Keratinocyte (primary cell): ENCODE measurements around the gene DCAKD. TPM values are rescaled to one million over a fixed set of nuclear protein-coding genes. Genes with fewer than 3 reads are reported as not detected.

Experiments
- DNase-seq: peaks from one replicate; pipeline ENCODE4 v3.0.0-alpha.2; 2011; ENCODE audit warnings: low read depth, missing footprints, low spot score
- FAIRE-seq: peaks from 2 replicates; lab custom pipeline; 2011; peaks lifted over from hg19 to GRCh38; lab: Jason Lieb, UNC
- H2AFZ ChIP-seq: 2 replicates; pipeline ENCODE4 v1.6.0; 2012; ENCODE audit warnings: low read length, control low read depth, inconsistent platforms; ENCODE audit not compliant: control insufficient read depth
- H3K27ac ChIP-seq: 2 replicates; pipeline ENCODE4 v1.5.1; 2011; ENCODE audit warnings: low read length; ENCODE audit not compliant: control insufficient read depth, insufficient read depth
- H3K27me3 ChIP-seq: 3 replicates; pipeline ENCODE4 v1.6.0; 2011; ENCODE audit warnings: low read length; ENCODE audit not compliant: control insufficient read depth, insufficient read depth; ENCODE audit errors: extremely low read depth
- H3K36me3 ChIP-seq, 2 experiments: 2 replicates in 1 of 2; 3 replicates in 1 of 2; pipeline ENCODE4 v1.5.1; 2011; ENCODE audit warnings: low read length in 2 of 2, mild to moderate bottlenecking in 1 of 2; ENCODE audit not compliant: control insufficient read depth in 2 of 2, insufficient read depth in 2 of 2; ENCODE audit errors: extremely low read depth in 1 of 2
- H3K4me1 ChIP-seq: 3 replicates; pipeline ENCODE4 v1.5.1; 2011; ENCODE audit warnings: low read length; ENCODE audit not compliant: control insufficient read depth, insufficient read depth; ENCODE audit errors: extremely low read depth
- H3K4me2 ChIP-seq: 3 replicates; pipeline ENCODE4 v1.6.0; 2011; ENCODE audit warnings: low read depth, low read length; ENCODE audit not compliant: control insufficient read depth, insufficient read depth; ENCODE audit errors: extremely low read depth
- H3K4me3 ChIP-seq, 3 experiments: fragments of 200-600 bp in 1 of 3; sonication (generic) in 1 of 3; 2 replicates in 2 of 3; 3 replicates in 1 of 3; pipeline ENCODE4 v1.5.1; 2011 to 2016; ENCODE audit warnings: low read length in 3 of 3, mild to moderate bottlenecking in 3 of 3, control low read depth in 2 of 3, inconsistent platforms in 1 of 3, low read depth in 1 of 3, mixed read lengths in 1 of 3, mixed run types in 1 of 3, moderate library complexity in 1 of 3; ENCODE audit not compliant: control insufficient read depth in 2 of 3, insufficient read depth in 2 of 3; ENCODE audit errors: extremely low read depth in 1 of 3
- H3K79me2 ChIP-seq: 2 replicates; pipeline ENCODE4 v1.6.0; 2012; ENCODE audit warnings: low read length; ENCODE audit not compliant: control insufficient read depth, insufficient read depth
- H3K9ac ChIP-seq: 3 replicates; pipeline ENCODE4 v1.6.0; 2011; ENCODE audit warnings: low read length; ENCODE audit not compliant: control insufficient read depth, insufficient read depth; ENCODE audit errors: extremely low read depth
- H3K9me1 ChIP-seq: 3 replicates; pipeline ENCODE4 v1.6.0; 2011; ENCODE audit warnings: low read length; ENCODE audit not compliant: control insufficient read depth, insufficient read depth; ENCODE audit errors: extremely low read depth
- H3K9me3 ChIP-seq: 2 replicates; pipeline ENCODE4 v1.5.1; 2012; ENCODE audit warnings: low read depth, low read length; ENCODE audit not compliant: control insufficient read depth
- H4K20me1 ChIP-seq: 3 replicates; pipeline ENCODE4 v1.6.0; 2011; ENCODE audit warnings: low read length; ENCODE audit not compliant: control insufficient read depth, insufficient read depth; ENCODE audit errors: extremely low read depth
- EZH2 ChIP-seq: IDR thresholded peaks from one replicate; pipeline ENCODE4 v1.6.1; 2012; ENCODE audit warnings: inconsistent platforms, mild to moderate bottlenecking, low read length, moderate library complexity
- dilution Hi-C: fragments of 300-500 bp; cut with MboI; formaldehyde crosslinking; loops from one replicate; pipeline ENCODE4 v1.7.0; 2020; ENCODE audit warnings: low sequenced_read_pairs; ENCODE audit not compliant: extremely low pct_ligation_motif_present
- polyA plus RNA-seq, 5 experiments: library from polyadenylated mRNA; depleted of rRNA in 3 of 5; stranded (reverse) in 3 of 5; stranded (forward) in 1 of 5; unstranded in 1 of 5; fragments of >200 nt; gene quantifications; 1 replicate in 1 of 5; 2 replicates in 3 of 5; 3 replicates in 1 of 5; pipeline versions ENCODE4 v1.2.1 to v1.2.3, GENCODE V29; 2011 to 2012; ENCODE audit warnings: missing spikeins in 2 of 5, low read depth in 1 of 5, low replicate concordance in 1 of 5
- TF ChIP-seq, protein P1 (sequence below), 3 experiments: IDR thresholded peaks in 1 of 3; conservative IDR thresholded peaks in 1 of 3; optimal IDR thresholded peaks in 1 of 3; 2 replicates in 2 of 3; 3 replicates in 1 of 3; pipeline versions ENCODE3 to v1.5.1; 2011; ENCODE audit warnings: low read length in 3 of 3, mild to moderate bottlenecking in 3 of 3, moderate library complexity in 2 of 3, control low read depth in 1 of 3, inconsistent platforms in 1 of 3; ENCODE audit not compliant: insufficient read depth in 2 of 3; ENCODE audit errors: extremely low read depth in 1 of 3

DCAKD gene
- polyA plus RNA-seq, 1 donor (not counting 4 experiments of a cell fraction or from before 2014, with no cell fraction given): 18.7 TPM

DNA sequence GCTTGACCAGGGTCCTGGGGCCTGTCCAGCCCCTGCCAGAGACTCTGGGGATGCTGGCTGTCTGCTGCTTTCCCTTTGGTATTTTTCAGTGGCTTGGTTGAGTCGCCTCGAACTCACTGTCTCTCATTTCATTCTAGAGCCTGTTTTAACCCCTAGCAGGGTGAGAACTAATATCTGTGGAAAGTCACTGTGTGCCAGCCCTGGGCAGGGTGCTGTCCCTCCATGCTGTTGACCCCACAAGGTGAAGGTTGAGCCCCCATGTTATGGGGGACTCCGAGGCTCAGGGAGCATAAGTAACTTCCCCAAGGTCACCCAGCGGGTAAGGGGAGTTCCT is 33.0 kb downstream of the DCAKD start:
- FAIRE-seq (no peak), DNase-seq (no peak)
- peak overlapping the region; percentile 45 for H3K9ac ChIP-seq
- H3K4me1 ChIP-seq: peaks cover 21% of the 10 kb centered on the region
- no peaks in the 10 kb centered on the region for H3K9me3 ChIP-seq
- no peaks in the 10 kb centered on the region for H4K20me1 ChIP-seq
- H3K4me2 ChIP-seq: peak overlapping the region; percentile 72
- H3K27ac ChIP-seq: no peak overlapping the region
- TF ChIP-seq, protein P1, sequence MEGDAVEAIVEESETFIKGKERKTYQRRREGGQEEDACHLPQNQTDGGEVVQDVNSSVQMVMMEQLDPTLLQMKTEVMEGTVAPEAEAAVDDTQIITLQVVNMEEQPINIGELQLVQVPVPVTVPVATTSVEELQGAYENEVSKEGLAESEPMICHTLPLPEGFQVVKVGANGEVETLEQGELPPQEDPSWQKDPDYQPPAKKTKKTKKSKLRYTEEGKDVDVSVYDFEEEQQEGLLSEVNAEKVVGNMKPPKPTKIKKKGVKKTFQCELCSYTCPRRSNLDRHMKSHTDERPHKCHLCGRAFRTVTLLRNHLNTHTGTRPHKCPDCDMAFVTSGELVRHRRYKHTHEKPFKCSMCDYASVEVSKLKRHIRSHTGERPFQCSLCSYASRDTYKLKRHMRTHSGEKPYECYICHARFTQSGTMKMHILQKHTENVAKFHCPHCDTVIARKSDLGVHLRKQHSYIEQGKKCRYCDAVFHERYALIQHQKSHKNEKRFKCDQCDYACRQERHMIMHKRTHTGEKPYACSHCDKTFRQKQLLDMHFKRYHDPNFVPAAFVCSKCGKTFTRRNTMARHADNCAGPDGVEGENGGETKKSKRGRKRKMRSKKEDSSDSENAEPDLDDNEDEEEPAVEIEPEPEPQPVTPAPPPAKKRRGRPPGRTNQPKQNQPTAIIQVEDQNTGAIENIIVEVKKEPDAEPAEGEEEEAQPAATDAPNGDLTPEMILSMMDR (optimal IDR thresholded peaks at IDR 0.05 in 1 of 3, IDR thresholded peaks at IDR 0.05 in 1 of 3, conservative IDR thresholded peaks at IDR 0.05 in 1 of 3; ENCODE audit: extremely low read depth in 1 of 3, insufficient read depth in 2 of 3, low read length in 3 of 3): no peak
- no peak for TF ChIP-seq EZH2
- no peaks in the 10 kb centered on the region for H3K9me1 ChIP-seq
- H3K36me3 ChIP-seq: peaks cover 0 to 1% of the 10 kb centered on the region in 2 experiments
- H3K27me3 ChIP-seq: no peaks in the 10 kb centered on the region
- H3K79me2 ChIP-seq: no peaks in the 10 kb centered on the region
- dilution Hi-C loops: loop anchor here (25.0 kb wide), 1 partner anchor 106 kb away; the partner anchor contains the start of gene GFAP
- H3K4me3 ChIP-seq: peak overlapping the region in 1 of 3 experiments; percentile 58
- H2AFZ ChIP-seq: peak overlapping the region; percentile 59

DNA sequence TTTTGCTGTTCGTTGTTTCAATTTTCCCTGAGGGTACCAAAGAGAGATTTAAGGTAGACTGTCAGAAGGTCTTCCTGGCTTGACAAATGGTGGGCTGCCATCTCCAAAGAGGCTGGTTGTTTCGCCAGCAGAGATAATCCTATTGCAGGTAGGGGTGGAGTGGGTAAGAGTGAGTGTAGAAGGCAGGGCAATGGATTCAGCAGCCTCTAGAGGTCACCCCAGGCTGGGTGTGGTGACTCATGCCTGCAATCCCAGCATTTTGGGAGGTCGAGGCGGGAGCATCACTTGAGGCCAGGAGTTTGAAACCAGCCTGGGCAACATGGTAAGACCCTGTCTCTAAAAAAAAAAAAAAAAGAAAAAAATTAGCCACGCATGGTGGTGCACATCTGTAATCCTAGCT is 34.6 kb downstream of the DCAKD start:
- dilution Hi-C loops: loop anchor here (25.0 kb wide), 1 partner anchor 105 kb away; the partner anchor contains the start of gene GFAP
- H2AFZ ChIP-seq: no peak overlapping the region
- no peaks in the 10 kb centered on the region for H3K27me3 ChIP-seq
- TF ChIP-seq EZH2: no peak
- TF ChIP-seq, protein P1 (optimal IDR thresholded peaks at IDR 0.05 in 1 of 3, IDR thresholded peaks at IDR 0.05 in 1 of 3, conservative IDR thresholded peaks at IDR 0.05 in 1 of 3; ENCODE audit: extremely low read depth in 1 of 3, insufficient read depth in 2 of 3, low read length in 3 of 3): peak; percentile 41 to 69 (median 52)
- H3K4me2 ChIP-seq: no peak overlapping the region
- H3K9me1 ChIP-seq: no peaks in the 10 kb centered on the region
- DNase-seq (no peak), FAIRE-seq (no peak)
- H3K4me1 ChIP-seq: peaks cover 15% of the 10 kb centered on the region
- H3K4me3 ChIP-seq: no peak overlapping the region
- H3K9me3 ChIP-seq: no peaks in the 10 kb centered on the region
- no peak overlapping the region for H3K9ac ChIP-seq
- H4K20me1 ChIP-seq: no peaks in the 10 kb centered on the region
- H3K27ac ChIP-seq: no peak overlapping the region
- no peaks in the 10 kb centered on the region for H3K79me2 ChIP-seq
- H3K36me3 ChIP-seq: no peaks in the 10 kb centered on the region
